Transverse colon (tissue), 4 donors: Measurements from ENCODE around the gene FUT7.

Source experiments
- POLR2A ChIP-seq: fragments of 450-650 bp; IDR thresholded peaks from one replicate; pipeline ENCODE4 v1.6.1; 2016; ENCODE audit warnings: antibody characterized with exemption, mild to moderate bottlenecking, moderate library complexity
- POLR2AphosphoS5 ChIP-seq, 3 donors: sonication (generic); formaldehyde crosslinking; IDR thresholded peaks; one replicate each; pipeline ENCODE4 v1.6.1; 2016; ENCODE audit warnings: antibody characterized with exemption in 3 of 3
- TF ChIP-seq, protein P1 (sequence below), 5 experiments: fragments of 200-600 bp in 3 of 5; fragments of 450-650 bp in 2 of 5; sonication (generic) in 3 of 5; IDR thresholded peaks; 1 replicate in 2 of 5; 2 replicates in 3 of 5; pipeline ENCODE4 v1.5.1; 2016 to 2017; ENCODE audit warnings: antibody characterized with exemption in 5 of 5, inconsistent platforms in 3 of 5, mild to moderate bottlenecking in 2 of 5, moderate library complexity in 1 of 5

GRCh38 chr9:137052293-137052692, 20.4 kb upstream of the FUT7 start:
- TF ChIP-seq POLR2A (no peak), POLR2AphosphoS5 (IDR thresholded peaks at IDR 0.05) (no peak)
- TF ChIP-seq, protein P1, sequence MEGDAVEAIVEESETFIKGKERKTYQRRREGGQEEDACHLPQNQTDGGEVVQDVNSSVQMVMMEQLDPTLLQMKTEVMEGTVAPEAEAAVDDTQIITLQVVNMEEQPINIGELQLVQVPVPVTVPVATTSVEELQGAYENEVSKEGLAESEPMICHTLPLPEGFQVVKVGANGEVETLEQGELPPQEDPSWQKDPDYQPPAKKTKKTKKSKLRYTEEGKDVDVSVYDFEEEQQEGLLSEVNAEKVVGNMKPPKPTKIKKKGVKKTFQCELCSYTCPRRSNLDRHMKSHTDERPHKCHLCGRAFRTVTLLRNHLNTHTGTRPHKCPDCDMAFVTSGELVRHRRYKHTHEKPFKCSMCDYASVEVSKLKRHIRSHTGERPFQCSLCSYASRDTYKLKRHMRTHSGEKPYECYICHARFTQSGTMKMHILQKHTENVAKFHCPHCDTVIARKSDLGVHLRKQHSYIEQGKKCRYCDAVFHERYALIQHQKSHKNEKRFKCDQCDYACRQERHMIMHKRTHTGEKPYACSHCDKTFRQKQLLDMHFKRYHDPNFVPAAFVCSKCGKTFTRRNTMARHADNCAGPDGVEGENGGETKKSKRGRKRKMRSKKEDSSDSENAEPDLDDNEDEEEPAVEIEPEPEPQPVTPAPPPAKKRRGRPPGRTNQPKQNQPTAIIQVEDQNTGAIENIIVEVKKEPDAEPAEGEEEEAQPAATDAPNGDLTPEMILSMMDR (IDR thresholded peaks at IDR 0.05) = no peak
